Measurements from ENCODE around the gene TRAPPC10.
"Not testable (repeated sequence)": the region's sequence is repeated elsewhere in the genome, so short reads cannot be mapped to it uniquely, and the experiment has no call there.

Gene TRAPPC10

DNA sequence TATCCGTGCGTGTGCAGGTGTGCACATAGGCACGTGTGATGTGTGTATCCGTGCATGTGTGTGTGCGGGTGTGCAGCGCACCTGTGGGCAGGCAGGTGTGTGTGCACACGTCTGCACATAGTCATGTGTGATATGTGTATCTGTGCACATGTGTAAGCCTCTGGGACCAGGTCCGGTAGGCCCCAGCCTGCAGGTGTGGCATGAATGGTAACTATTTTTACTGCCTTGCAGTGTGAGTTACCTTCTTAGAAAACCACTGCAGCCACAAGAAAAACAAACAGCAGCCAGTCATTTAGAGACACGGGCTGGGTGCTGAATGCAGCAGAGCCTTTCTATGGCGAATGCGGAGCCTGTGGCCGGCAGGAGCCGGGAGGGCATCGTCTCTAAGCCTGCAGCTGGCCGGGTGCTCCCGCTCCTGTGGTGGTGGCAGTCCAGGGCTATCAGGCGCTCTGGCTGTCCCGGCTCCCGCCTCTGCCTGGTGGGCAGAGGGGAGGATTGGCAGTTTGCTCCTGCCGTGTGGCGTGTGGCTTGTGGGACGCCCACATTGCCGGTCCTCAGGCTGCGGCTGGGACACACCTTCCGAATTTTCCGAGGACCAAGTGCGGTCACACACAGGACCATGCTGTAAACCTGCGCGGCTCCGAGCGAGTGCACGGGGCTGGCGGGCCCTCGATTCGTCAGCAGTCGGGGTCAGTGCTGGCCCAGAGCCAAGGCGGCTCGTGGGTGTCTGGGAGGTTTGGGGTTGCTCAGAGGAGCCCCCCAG is 143.3 kb downstream of the TRAPPC10 start:
- H3K4me3 ChIP-seq (replicated peaks in 1 of 2; ENCODE audit: low read depth in 2 of 2, low read length in 2 of 2); DNase-seq (ENCODE audit: low read depth in 2 of 2): not testable (repeated sequence)

DNA sequence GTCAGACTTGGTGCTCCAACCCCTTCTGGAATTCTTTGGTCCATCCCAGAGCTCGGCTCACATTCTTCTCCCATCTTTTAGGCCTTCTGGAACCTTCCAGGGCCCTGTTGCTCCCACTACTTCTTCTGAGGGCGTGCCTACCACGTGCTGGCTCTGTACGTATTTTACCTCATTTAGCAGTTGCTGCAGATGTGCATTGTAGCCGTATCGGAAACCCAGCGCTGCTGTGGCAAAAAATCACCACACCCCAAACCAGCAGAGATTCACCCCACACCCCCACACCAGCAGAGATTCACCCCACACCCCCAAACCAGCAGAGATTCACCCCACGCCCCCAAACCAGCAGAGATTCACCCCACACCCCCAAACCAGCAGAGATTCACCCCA is 143.9 kb downstream of the TRAPPC10 start:
- not testable (repeated sequence) for DNase-seq (ENCODE audit: low read depth in 2 of 2); H3K4me3 ChIP-seq (replicated peaks in 1 of 2; ENCODE audit: low read depth in 2 of 2, low read length in 2 of 2)

All from cardiac fibroblast (primary cell).